K562 (cell line): ENCODE measurements around the gene ZNF133. TPM values are rescaled to one million over a fixed set of nuclear protein-coding genes. Genes with fewer than 3 reads are reported as not detected.

Experiments
- CBFA2T3 ChIP-seq: fragments of 450-650 bp; IDR thresholded peaks from 2 replicates; pipeline ENCODE4 v1.6.1; 2017
- CEBPG ChIP-seq, 3 experiments: fragments of 200-800 bp in 1 of 3; sonication (Bioruptor generic) in 1 of 3; sonication (generic) in 1 of 3; formaldehyde crosslinking in 1 of 3; IDR thresholded peaks in 2 of 3; conservative IDR thresholded peaks in 1 of 3; 2 replicates each; pipeline versions ENCODE4 v1.6.1 to v1.8.0; 2016 to 2022; ENCODE audit warnings: missing compliant biosample characterization in 2 of 3, missing genetic modification characterization in 2 of 3, mild to moderate bottlenecking in 1 of 3, missing genetic modification reagents in 1 of 3
- CXXC5 ChIP-seq: fragments of 250-450 bp; sonication (Bioruptor Pico); IDR thresholded peaks from 2 replicates; pipeline ENCODE4 v1.8.0; 2022; ENCODE audit warnings: inconsistent platforms, mild to moderate bottlenecking, moderate library complexity
- HDAC6 ChIP-seq: IDR thresholded peaks from 2 replicates; pipeline ENCODE4 v1.6.1; 2012; ENCODE audit warnings: low read depth, mild to moderate bottlenecking, control low read depth, inconsistent platforms, low read length, moderate library complexity
- JUND ChIP-seq, 2 experiments: IDR thresholded peaks; 2 replicates in 1 of 2; 3 replicates in 1 of 2; pipeline ENCODE4 v1.6.1; 2011; ENCODE audit warnings: borderline replicate concordance in 2 of 2, low read depth in 2 of 2, low read length in 2 of 2, improper control_type of control experiment in 1 of 2, missing biosample characterization in 1 of 2, missing genetic modification characterization in 1 of 2, missing genetic modification reagents in 1 of 2
- KAT7 ChIP-seq: sonication (generic); formaldehyde crosslinking; IDR thresholded peaks from 2 replicates; pipeline ENCODE4 v1.8.0; 2022; ENCODE audit warnings: missing genetic modification reagents, mild to moderate bottlenecking, borderline replicate concordance
- L3MBTL2 ChIP-seq: fragments of 450-650 bp; IDR thresholded peaks from 2 replicates; pipeline ENCODE4 v1.6.1; 2016; ENCODE audit warnings: mild to moderate bottlenecking, moderate library complexity
- MYC ChIP-seq, 2 experiments: fragments of 250-450 bp in 1 of 2; sonication (Bioruptor Pico) in 1 of 2; IDR thresholded peaks; 2 replicates each; pipeline versions ENCODE4 v1.5.1 to v1.6.1; 2012 to 2021; ENCODE audit warnings: low read depth in 2 of 2, borderline replicate concordance in 1 of 2, improper control_type of control experiment in 1 of 2, low read length in 1 of 2, mild to moderate bottlenecking in 1 of 2, moderate library complexity in 1 of 2
- PBX2 ChIP-seq, 2 experiments: IDR thresholded peaks in 1 of 2; conservative IDR thresholded peaks in 1 of 2; 2 replicates each; pipeline ENCODE4 v1.6.1; 2016; ENCODE audit warnings: low read depth in 2 of 2, mild to moderate bottlenecking in 1 of 2, missing compliant biosample characterization in 1 of 2, missing genetic modification characterization in 1 of 2, moderate library complexity in 1 of 2
- SMAD4 ChIP-seq: fragments of 250-450 bp; sonication (Bioruptor Pico); conservative IDR thresholded peaks from 2 replicates; pipeline ENCODE4 v1.8.0; 2021; ENCODE audit warnings: inconsistent platforms, mild to moderate bottlenecking, moderate library complexity
- SNAPC5 ChIP-seq: fragments of 250-450 bp; sonication (Bioruptor Pico); IDR thresholded peaks from 2 replicates; pipeline ENCODE4 v1.8.0; 2021; ENCODE audit warnings: moderate library complexity, mild to moderate bottlenecking, inconsistent platforms
- TRIM24 ChIP-seq, 2 experiments: fragments of 450-650 bp; IDR thresholded peaks; 2 replicates each; pipeline ENCODE4 v1.6.1; 2016
- USF1 ChIP-seq: sonication (generic); formaldehyde crosslinking; IDR thresholded peaks from 2 replicates; pipeline ENCODE4 v1.9.0; 2022; ENCODE audit warnings: mild to moderate bottlenecking, missing genetic modification reagents
- polyA plus RNA-seq, 8 experiments: library from polyadenylated mRNA; depleted of rRNA in 4 of 8; stranded (reverse) in 5 of 8; unstranded in 3 of 8; fragments of >200 nt; fragmentation: Nextera tagmentation in 2 of 8; fragmentation: Illumina TruSeq in 1 of 8; extraction: Ambion mirVana in 2 of 8; extraction: Trizol in 1 of 8; gene quantifications; 2 replicates each; pipeline versions ENCODE4 v1.2.1 to v1.2.3, GENCODE V29; 2011 to 2014; ENCODE audit warnings: inconsistent platforms in 1 of 8, missing spikeins in 1 of 8
- total RNA-seq, 7 experiments: library from RNA; depleted of rRNA in 6 of 7; stranded (reverse); fragments of >200 nt in 6 of 7; fragmentation: Illumina TruSeq in 2 of 7; extraction: Trizol in 2 of 7; gene quantifications; 2 replicates each; pipeline versions ENCODE4 v1.2.1 to v1.2.3, GENCODE V29; 2011 to 2021; ENCODE audit warnings: low replicate concordance in 1 of 7
- TF ChIP-seq, protein P1 (sequence below), 2 experiments: fragments of 450-650 bp; conservative IDR thresholded peaks; 2 replicates each; pipeline ENCODE4 v1.6.1; 2017; ENCODE audit warnings: mild to moderate bottlenecking in 2 of 2, moderate library complexity in 2 of 2
- TF ChIP-seq, protein P2 (sequence below), 3 experiments: IDR thresholded peaks in 2 of 3; conservative IDR thresholded peaks in 1 of 3; 2 replicates each; pipeline ENCODE4 v1.5.1; 2011 to 2012; ENCODE audit warnings: low read length in 3 of 3, mild to moderate bottlenecking in 3 of 3, control low read depth in 2 of 3, improper control_type of control experiment in 1 of 3, inconsistent platforms in 1 of 3, low read depth in 1 of 3, mixed read lengths in 1 of 3, moderate library complexity in 1 of 3; ENCODE audit not compliant: insufficient read depth in 2 of 3
- TF ChIP-seq, protein P3 (sequence below): IDR thresholded peaks from 2 replicates; pipeline ENCODE4 v1.6.1; 2011; ENCODE audit not compliant: insufficient read length; ENCODE audit errors: extremely low read depth

Gene ZNF133
- total and polyA plus RNA-seq, 9 of the 15 experiments (the other 6 are each of a cell fraction or from before 2014, with no cell fraction given): 1.1 to 6.5 (median 3.8) TPM

GRCh38 chr20:18272451-18272850 is 15.9 kb upstream of the ZNF133 start (continued):
- TF ChIP-seq MYC (IDR thresholded peaks at IDR 0.05; ENCODE audit: low read depth, low read length) (peak; percentile 54; the same call in 1 of the 2 replicates), MYC (CRISPR knock-in tag; IDR thresholded peaks at IDR 0.05; ENCODE audit: borderline replicate concordance, low read depth) (no peak), TRIM24 (IDR thresholded peaks at IDR 0.05) (peak in 1 of 2 experiments; percentile 33; a peak in 1 of 4 replicates), CBFA2T3 (peak; percentile 5; the same call in 1 of the 2 replicates), SMAD4 (no peak), JUND (IDR thresholded peaks at IDR 0.05; ENCODE audit: borderline replicate concordance, low read depth, low read length) (peak; percentile 14; the same call in 1 of the 2 replicates), JUND (tag; IDR thresholded peaks at IDR 0.05; ENCODE audit: borderline replicate concordance, low read depth, low read length) (no peak; the same call in 2 of the 3 replicates), PBX2 (CRISPR knock-in tag; IDR thresholded peaks at IDR 0.05; ENCODE audit: low read depth) (no peak), PBX2 (tag; conservative IDR thresholded peaks at IDR 0.05; ENCODE audit: low read depth) (no peak), SNAPC5 (CRISPR knock-in tag) (no peak), CXXC5 (CRISPR knock-in tag) (peak; percentile 33; the same call in 1 of the 2 replicates), L3MBTL2 (peak; percentile 87), KAT7 (CRISPR knock-in tag) (no peak), USF1 (CRISPR knock-in tag) (peak; percentile 76), CEBPG (CRISPR knock-in tag; IDR thresholded peaks at IDR 0.05) (peak; percentile 83), CEBPG (tag; conservative IDR thresholded peaks at IDR 0.05 in 1 of 2, IDR thresholded peaks at IDR 0.05 in 1 of 2) (peak; percentile 81 to 84), HDAC6 (no peak)
- TF ChIP-seq, protein P1, sequence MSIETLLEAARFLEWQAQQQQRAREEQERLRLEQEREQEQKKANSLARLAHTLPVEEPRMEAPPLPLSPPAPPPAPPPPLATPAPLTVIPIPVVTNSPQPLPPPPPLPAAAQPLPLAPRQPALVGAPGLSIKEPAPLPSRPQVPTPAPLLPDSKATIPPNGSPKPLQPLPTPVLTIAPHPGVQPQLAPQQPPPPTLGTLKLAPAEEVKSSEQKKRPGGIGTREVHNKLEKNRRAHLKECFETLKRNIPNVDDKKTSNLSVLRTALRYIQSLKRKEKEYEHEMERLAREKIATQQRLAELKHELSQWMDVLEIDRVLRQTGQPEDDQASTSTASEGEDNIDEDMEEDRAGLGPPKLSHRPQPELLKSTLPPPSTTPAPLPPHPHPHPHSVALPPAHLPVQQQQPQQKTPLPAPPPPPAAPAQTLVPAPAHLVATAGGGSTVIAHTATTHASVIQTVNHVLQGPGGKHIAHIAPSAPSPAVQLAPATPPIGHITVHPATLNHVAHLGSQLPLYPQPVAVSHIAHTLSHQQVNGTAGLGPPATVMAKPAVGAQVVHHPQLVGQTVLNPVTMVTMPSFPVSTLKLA (conservative IDR thresholded peaks at IDR 0.05): 0 out of 4 replicates have a peak, but pooled peaks of 1 of the 2 experiments have one; percentile 20
- TF ChIP-seq, protein P2, sequence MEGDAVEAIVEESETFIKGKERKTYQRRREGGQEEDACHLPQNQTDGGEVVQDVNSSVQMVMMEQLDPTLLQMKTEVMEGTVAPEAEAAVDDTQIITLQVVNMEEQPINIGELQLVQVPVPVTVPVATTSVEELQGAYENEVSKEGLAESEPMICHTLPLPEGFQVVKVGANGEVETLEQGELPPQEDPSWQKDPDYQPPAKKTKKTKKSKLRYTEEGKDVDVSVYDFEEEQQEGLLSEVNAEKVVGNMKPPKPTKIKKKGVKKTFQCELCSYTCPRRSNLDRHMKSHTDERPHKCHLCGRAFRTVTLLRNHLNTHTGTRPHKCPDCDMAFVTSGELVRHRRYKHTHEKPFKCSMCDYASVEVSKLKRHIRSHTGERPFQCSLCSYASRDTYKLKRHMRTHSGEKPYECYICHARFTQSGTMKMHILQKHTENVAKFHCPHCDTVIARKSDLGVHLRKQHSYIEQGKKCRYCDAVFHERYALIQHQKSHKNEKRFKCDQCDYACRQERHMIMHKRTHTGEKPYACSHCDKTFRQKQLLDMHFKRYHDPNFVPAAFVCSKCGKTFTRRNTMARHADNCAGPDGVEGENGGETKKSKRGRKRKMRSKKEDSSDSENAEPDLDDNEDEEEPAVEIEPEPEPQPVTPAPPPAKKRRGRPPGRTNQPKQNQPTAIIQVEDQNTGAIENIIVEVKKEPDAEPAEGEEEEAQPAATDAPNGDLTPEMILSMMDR (IDR thresholded peaks at IDR 0.05 in 2 of 3, conservative IDR thresholded peaks at IDR 0.05 in 1 of 3; ENCODE audit: insufficient read depth in 2 of 3, low read depth in 1 of 3, low read length in 3 of 3): peak; percentile 26 to 36 (median 27); a peak in 2 of 6 replicates
- TF ChIP-seq, protein P3, sequence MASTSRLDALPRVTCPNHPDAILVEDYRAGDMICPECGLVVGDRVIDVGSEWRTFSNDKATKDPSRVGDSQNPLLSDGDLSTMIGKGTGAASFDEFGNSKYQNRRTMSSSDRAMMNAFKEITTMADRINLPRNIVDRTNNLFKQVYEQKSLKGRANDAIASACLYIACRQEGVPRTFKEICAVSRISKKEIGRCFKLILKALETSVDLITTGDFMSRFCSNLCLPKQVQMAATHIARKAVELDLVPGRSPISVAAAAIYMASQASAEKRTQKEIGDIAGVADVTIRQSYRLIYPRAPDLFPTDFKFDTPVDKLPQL: no peak
